Measurements from ENCODE around the gene EDIL3. TPM values are rescaled to one million over a fixed set of nuclear protein-coding genes. Genes with fewer than 3 reads are reported as not detected.

EDIL3 gene
- total RNA-seq, 2 experiments from 2014 or later = not detected

DNA sequence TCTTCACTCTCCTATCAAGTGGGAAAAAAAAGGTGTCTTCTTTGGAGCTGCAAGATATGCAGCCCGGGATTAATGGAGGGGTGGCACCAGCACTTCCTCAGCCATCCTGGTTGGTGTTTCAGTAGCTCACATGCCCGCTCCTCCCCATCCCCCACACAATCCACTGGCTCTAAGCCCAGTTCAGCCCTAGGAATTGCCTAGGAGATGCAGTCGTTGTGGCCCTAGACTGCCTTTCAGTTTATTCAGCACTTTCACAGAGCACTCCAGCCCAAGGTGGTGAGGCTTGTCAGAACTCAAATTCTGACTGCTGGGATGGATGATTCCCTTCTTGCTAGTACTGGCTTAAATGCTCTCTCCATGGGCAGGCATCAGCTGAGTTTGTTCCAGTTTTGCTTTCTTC lies 35.1 kb upstream of the EDIL3 start:
- DNase-seq (ENCODE audit: low spot score) = no peak
- ChIA-PET CTCF (ENCODE audit: unreplicated experiment) (no interaction called here), POLR2A (no interaction called here)
- H2AFZ ChIP-seq (ENCODE audit: low read length) = no peak overlapping the region
- no peaks in the 10 kb centered on the region for H3K9me3 ChIP-seq (ENCODE audit: low read length)
- H3K36me3 ChIP-seq (ENCODE audit: insufficient read depth, low read length) = no peaks in the 10 kb centered on the region
- H3K4me3 ChIP-seq (ENCODE audit: low read depth, low read length, poor library complexity, severe bottlenecking) = no peak overlapping the region
- H3K4me2 ChIP-seq (ENCODE audit: low read length) = no peak overlapping the region
- H3K9me2 ChIP-seq (ENCODE audit: insufficient read depth, low read length) = no peaks in the 10 kb centered on the region
- H3K27ac ChIP-seq (ENCODE audit: low read depth, low read length, poor library complexity, severe bottlenecking) = no peak overlapping the region
- BruUV-seq (replicated peaks) = no TSS peak
- no peaks in the 10 kb centered on the region for H3K4me1 ChIP-seq (ENCODE audit: insufficient read depth, low read length, poor library complexity, severe bottlenecking)
- no peaks in the 10 kb centered on the region for H3K79me2 ChIP-seq (ENCODE audit: insufficient read depth, low read depth, low read length)
- intact Hi-C loops (cut with micrococcal nuclease; ENCODE audit: unreplicated experiment) = loop anchor here (10.0 kb wide), 1 partner anchor 435 kb away; no protein-coding TSS in a partner anchor
- TF ChIP-seq EZH2phosphoT487 (IDR thresholded peaks at IDR 0.05; ENCODE audit: borderline replicate concordance, low read depth, low read length) (no peak), CTCF (conservative IDR thresholded peaks at IDR 0.05; ENCODE audit: low read length) (no peak)
- no peaks in the 10 kb centered on the region for H4K20me1 ChIP-seq (ENCODE audit: insufficient read depth, low read length)

GRCh38 chr5:84411832-84412605 lies 27.3 kb upstream of the EDIL3 start:
- Histone ChIP-seq H3K4me2 (ENCODE audit: low read length) (no peak overlapping the region), H2AFZ (ENCODE audit: low read length) (no peak overlapping the region), H3K4me1 (ENCODE audit: insufficient read depth, low read length, poor library complexity, severe bottlenecking) (no peaks in the 10 kb centered on the region), H4K20me1 (ENCODE audit: insufficient read depth, low read length) (no peaks in the 10 kb centered on the region), H3K9me2 (ENCODE audit: insufficient read depth, low read length) (no peaks in the 10 kb centered on the region), H3K4me3 (ENCODE audit: low read depth, low read length, poor library complexity, severe bottlenecking) (no peak overlapping the region), H3K27ac (ENCODE audit: low read depth, low read length, poor library complexity, severe bottlenecking) (no peak overlapping the region), H3K36me3 (ENCODE audit: insufficient read depth, low read length) (no peaks in the 10 kb centered on the region), H3K79me2 (ENCODE audit: insufficient read depth, low read depth, low read length) (no peaks in the 10 kb centered on the region), H3K9me3 (ENCODE audit: low read length) (no peaks in the 10 kb centered on the region)
- intact Hi-C loops (cut with micrococcal nuclease; ENCODE audit: unreplicated experiment) = no loop called here
- TF ChIP-seq EZH2phosphoT487 (IDR thresholded peaks at IDR 0.05; ENCODE audit: borderline replicate concordance, low read depth, low read length) (no peak), CTCF (conservative IDR thresholded peaks at IDR 0.05; ENCODE audit: low read length) (no peak)
- POLR2A ChIA-PET = no interaction called here
- DNase-seq (ENCODE audit: low spot score) = no peak
- CTCF ChIA-PET (ENCODE audit: unreplicated experiment) = no interaction called here
- no TSS peak for BruUV-seq (replicated peaks)

- intact Hi-C loops (cut with micrococcal nuclease; ENCODE audit: unreplicated experiment) = no loop called here
- Histone ChIP-seq H3K4me2 (ENCODE audit: low read length) (no peak overlapping the region), H3K79me2 (ENCODE audit: insufficient read depth, low read depth, low read length) (no peaks in the 10 kb centered on the region), H3K9me3 (ENCODE audit: low read length) (no peaks in the 10 kb centered on the region), H3K9me2 (ENCODE audit: insufficient read depth, low read length) (no peaks in the 10 kb centered on the region), H3K4me3 (ENCODE audit: low read depth, low read length, poor library complexity, severe bottlenecking) (no peak overlapping the region), H3K4me1 (ENCODE audit: insufficient read depth, low read length, poor library complexity, severe bottlenecking) (no peaks in the 10 kb centered on the region), H3K27ac (ENCODE audit: low read depth, low read length, poor library complexity, severe bottlenecking) (no peak overlapping the region), H3K36me3 (ENCODE audit: insufficient read depth, low read length) (no peaks in the 10 kb centered on the region), H2AFZ (ENCODE audit: low read length) (no peak overlapping the region), H4K20me1 (ENCODE audit: insufficient read depth, low read length) (no peaks in the 10 kb centered on the region)
- ChIA-PET CTCF (ENCODE audit: unreplicated experiment) (no interaction called here), POLR2A (interaction anchor here (0.7 kb wide), 1 partner anchor 390 kb away, joined by 3 read pairs; no protein-coding TSS in a partner anchor)
- no peak for TF ChIP-seq EZH2phosphoT487 (IDR thresholded peaks at IDR 0.05; ENCODE audit: borderline replicate concordance, low read depth, low read length)
- no peak for TF ChIP-seq CTCF (conservative IDR thresholded peaks at IDR 0.05; ENCODE audit: low read length)
- no peak for DNase-seq (ENCODE audit: low spot score)
- no TSS peak for BruUV-seq (replicated peaks)
Observed at GRCh38 chr5:84406111-84406510, 21.4 kb upstream of the EDIL3 start.
